Measurements from ENCODE around the gene RWDD3. TPM values are rescaled to one million over a fixed set of nuclear protein-coding genes. Genes with fewer than 3 reads are reported as not detected.

Gene RWDD3
- polyA plus RNA-seq, 2 of the 4 experiments (the other 2 are of a cell fraction) = 17.1 to 22.1 TPM

GRCh38 chr1:95237981-95238703 is 4.1 kb downstream of the RWDD3 start:
- FAIRE-seq = no peak
- ChIA-PET CTCF (interaction anchor here (0.6 kb wide), 1 partner anchor 418 kb away, joined by 4 read pairs; no protein-coding TSS in a partner anchor), POLR2A (interaction anchor here (0.7 kb wide), 1 partner anchor 10 kb away, joined by 3 read pairs; no protein-coding TSS in a partner anchor)
- Histone ChIP-seq H3K9me3 (peaks cover 9% of the 10 kb centered on the region; the same call in 2 of the 3 replicates), H3K27ac (no peak overlapping the region), H3K4me1 (0 out of 3 replicates have a peak, but pooled peaks cover 4% of the 10 kb centered on the region), H3K4me2 (no peak overlapping the region), H3K4me3 (no peak overlapping the region)
- no peak for TF ChIP-seq FOSB (CRISPR knock-in tag; IDR thresholded peaks at IDR 0.05)
- TF ChIP-seq POLR2A (IDR thresholded peaks at IDR 0.05; ENCODE audit: low read length) = no peak
- TF ChIP-seq SREBF2 (IDR thresholded peaks at IDR 0.05) = no peak
- TF ChIP-seq, protein P1, sequence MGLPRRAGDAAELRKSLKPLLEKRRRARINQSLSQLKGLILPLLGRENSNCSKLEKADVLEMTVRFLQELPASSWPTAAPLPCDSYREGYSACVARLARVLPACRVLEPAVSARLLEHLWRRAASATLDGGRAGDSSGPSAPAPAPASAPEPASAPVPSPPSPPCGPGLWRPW (IDR thresholded peaks at IDR 0.05) = no peak
- no peak for TF ChIP-seq KDM5A (IDR thresholded peaks at IDR 0.05)
- TF ChIP-seq, protein P2, sequence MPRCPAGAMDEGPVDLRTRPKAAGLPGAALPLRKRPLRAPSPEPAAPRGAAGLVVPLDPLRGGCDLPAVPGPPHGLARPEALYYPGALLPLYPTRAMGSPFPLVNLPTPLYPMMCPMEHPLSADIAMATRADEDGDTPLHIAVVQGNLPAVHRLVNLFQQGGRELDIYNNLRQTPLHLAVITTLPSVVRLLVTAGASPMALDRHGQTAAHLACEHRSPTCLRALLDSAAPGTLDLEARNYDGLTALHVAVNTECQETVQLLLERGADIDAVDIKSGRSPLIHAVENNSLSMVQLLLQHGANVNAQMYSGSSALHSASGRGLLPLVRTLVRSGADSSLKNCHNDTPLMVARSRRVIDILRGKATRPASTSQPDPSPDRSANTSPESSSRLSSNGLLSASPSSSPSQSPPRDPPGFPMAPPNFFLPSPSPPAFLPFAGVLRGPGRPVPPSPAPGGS (IDR thresholded peaks at IDR 0.05) = no peak
- 93% methylated on average over 4 of the region's 4 CpGs for WGBS (ENCODE audit: missing lambda C conversion rate)
- DNase-seq (ENCODE audit: low read depth in 1 of 2, low spot score in 1 of 2) = no peak
- no peak for ATAC-seq

DNA sequence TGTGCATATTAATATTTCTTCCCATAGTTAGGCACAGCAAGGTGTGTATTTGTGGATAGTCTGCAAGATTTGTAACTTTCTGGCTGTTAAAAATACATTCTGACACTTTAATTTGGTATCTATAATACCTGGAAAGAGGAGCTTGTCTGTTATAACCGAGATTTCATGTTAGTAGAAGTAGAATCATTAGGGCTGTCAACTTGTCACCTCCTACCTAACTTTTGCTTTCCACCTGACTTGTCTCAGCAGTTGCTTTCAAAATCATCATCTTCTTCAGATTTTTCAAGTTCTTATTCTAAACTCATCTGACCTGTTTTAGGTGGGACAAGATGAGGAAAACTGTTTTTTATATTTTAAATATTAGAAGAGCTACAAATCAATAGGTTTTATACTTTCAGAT is 11.0 kb downstream of the RWDD3 start:
- H3K27ac ChIP-seq = no peak overlapping the region
- ATAC-seq = no peak
- no peak for DNase-seq (ENCODE audit: low read depth in 1 of 2, low spot score in 1 of 2)
- no peak overlapping the region for H3K4me2 ChIP-seq
- ChIA-PET CTCF (interaction anchor here (2.3 kb wide), 1 partner anchor 11 kb away, joined by 8 read pairs; the partner anchor contains the start of gene RWDD3), POLR2A (interaction anchor here (2.6 kb wide), 1 partner anchor 11 kb away, joined by 6 read pairs; the partner anchor contains the start of gene RWDD3)
- FAIRE-seq = no peak
- H3K9me3 ChIP-seq = peaks cover 9% of the 10 kb centered on the region; the same call in 2 of the 3 replicates
- no peak for TF ChIP-seq REST (IDR thresholded peaks at IDR 0.05)
- TF ChIP-seq KDM5A (IDR thresholded peaks at IDR 0.05) = no peak
- 87% methylated on average over 1 of the region's 1 CpG for WGBS (ENCODE audit: missing lambda C conversion rate)
- no peak overlapping the region for H3K4me3 ChIP-seq
- H3K4me1 ChIP-seq = no peaks in the 10 kb centered on the region

DNA sequence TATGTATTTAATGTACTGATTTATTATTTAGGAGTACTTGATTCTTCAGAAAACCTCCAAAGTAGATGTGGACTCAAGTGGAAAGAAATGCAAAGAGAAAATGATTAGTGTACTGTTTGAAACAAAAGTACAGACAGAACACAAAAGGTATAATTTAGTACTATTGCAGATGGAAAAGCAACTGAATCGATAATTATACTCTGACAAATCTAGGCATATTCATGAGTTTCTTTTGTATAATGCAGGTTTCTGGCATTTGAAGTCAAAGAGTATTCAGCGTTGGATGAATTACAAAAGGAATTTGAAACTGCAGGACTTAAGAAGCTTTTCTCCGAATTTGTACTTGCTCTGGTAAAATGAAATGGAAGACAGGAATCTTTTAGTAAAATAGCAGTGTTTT is 12.5 kb downstream of the RWDD3 start:
- WGBS (ENCODE audit: missing lambda C conversion rate) = 94% methylated on average over 3 of the region's 3 CpGs
- Histone ChIP-seq H3K9me3 (peaks cover 8% of the 10 kb centered on the region; the same call in 2 of the 3 replicates), H3K4me2 (no peak overlapping the region), H3K4me3 (no peak overlapping the region), H3K27ac (no peak overlapping the region), H3K4me1 (no peaks in the 10 kb centered on the region)
- POLR2A ChIA-PET = interaction anchor here (2.6 kb wide), 1 partner anchor 13 kb away, joined by 6 read pairs; the partner anchor contains the start of gene RWDD3
- ATAC-seq (no peak), FAIRE-seq (no peak), DNase-seq (ENCODE audit: low read depth in 1 of 2, low spot score in 1 of 2) (no peak)
- TF ChIP-seq EHMT2 (IDR thresholded peaks at IDR 0.05; ENCODE audit: low read depth) (no peak), JUN (IDR thresholded peaks at IDR 0.05) (no peak), FOXS1 (CRISPR knock-in tag; IDR thresholded peaks at IDR 0.05) (no peak), RARB (CRISPR knock-in tag; IDR thresholded peaks at IDR 0.05) (no peak), FOSL2 (IDR thresholded peaks at IDR 0.05) (no peak), FOSL2 (CRISPR knock-in tag; IDR thresholded peaks at IDR 0.05) (no peak), FOSB (CRISPR knock-in tag; IDR thresholded peaks at IDR 0.05) (no peak), ZFP36 (IDR thresholded peaks at IDR 0.05; ENCODE audit: borderline replicate concordance, partially characterized antibody) (no peak), POLR2A (IDR thresholded peaks at IDR 0.05; ENCODE audit: low read length) (no peak), NFE2L2 (conservative IDR thresholded peaks at IDR 0.05; ENCODE audit: low read length) (no peak)
- TF ChIP-seq, protein P3, sequence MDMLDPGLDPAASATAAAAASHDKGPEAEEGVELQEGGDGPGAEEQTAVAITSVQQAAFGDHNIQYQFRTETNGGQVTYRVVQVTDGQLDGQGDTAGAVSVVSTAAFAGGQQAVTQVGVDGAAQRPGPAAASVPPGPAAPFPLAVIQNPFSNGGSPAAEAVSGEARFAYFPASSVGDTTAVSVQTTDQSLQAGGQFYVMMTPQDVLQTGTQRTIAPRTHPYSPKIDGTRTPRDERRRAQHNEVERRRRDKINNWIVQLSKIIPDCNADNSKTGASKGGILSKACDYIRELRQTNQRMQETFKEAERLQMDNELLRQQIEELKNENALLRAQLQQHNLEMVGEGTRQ (IDR thresholded peaks at IDR 0.05) = no peak
- CTCF ChIA-PET = interaction anchor here (1.3 kb wide), 1 partner anchor 13 kb away, joined by 6 read pairs; the partner anchor contains the start of gene RWDD3
